HL-60 (cell line): ENCODE data around the gene UTS2B.

Experiments used
- DNase-seq, 2 experiments: peaks; one replicate each; pipeline ENCODE4 v3.0.0-alpha.2; 2010 to 2020; ENCODE audit warnings: low read depth in 1 of 2, low spot score in 1 of 2
- H3K27ac ChIP-seq: fragments of 250-450 bp; sonication (Bioruptor Pico); replicated peaks from 2 replicates; pipeline ENCODE4 v1.5.1; 2020; ENCODE audit warnings: mild to moderate bottlenecking, moderate library complexity
- H3K27me3 ChIP-seq: fragments of 250-450 bp; sonication (Bioruptor Pico); 2 replicates; pipeline ENCODE4 v1.5.1; 2021; ENCODE audit warnings: mild to moderate bottlenecking, moderate library complexity; ENCODE audit not compliant: insufficient read depth, poor library complexity, severe bottlenecking
- H3K4me3 ChIP-seq: replicated peaks from 2 replicates; pipeline ENCODE4 v1.5.1; 2011; ENCODE audit warnings: mild to moderate bottlenecking, control low read depth, low read length; ENCODE audit not compliant: insufficient read depth
- GABPA ChIP-seq: IDR thresholded peaks from 2 replicates; pipeline ENCODE4 v1.6.1; 2012; ENCODE audit warnings: low read depth
- POLR2AphosphoS5 ChIP-seq: IDR thresholded peaks from 2 replicates; pipeline ENCODE4 v1.6.1; 2012; ENCODE audit warnings: low read depth
- SPI1 ChIP-seq: IDR thresholded peaks from 2 replicates; pipeline ENCODE4 v1.6.1; 2012; ENCODE audit warnings: low read depth, mild to moderate bottlenecking, borderline replicate concordance
- TF ChIP-seq, protein P1 (sequence below): IDR thresholded peaks from one replicate; pipeline ENCODE4 v1.5.1; 2011; ENCODE audit warnings: low read length, control low read depth, inconsistent platforms; ENCODE audit not compliant: insufficient read depth
- TF ChIP-seq, protein P2 (sequence below): IDR thresholded peaks from 2 replicates; pipeline ENCODE4 v1.6.1; 2012; ENCODE audit warnings: low read depth; ENCODE audit not compliant: insufficient replicate concordance

UTS2B gene

DNA sequence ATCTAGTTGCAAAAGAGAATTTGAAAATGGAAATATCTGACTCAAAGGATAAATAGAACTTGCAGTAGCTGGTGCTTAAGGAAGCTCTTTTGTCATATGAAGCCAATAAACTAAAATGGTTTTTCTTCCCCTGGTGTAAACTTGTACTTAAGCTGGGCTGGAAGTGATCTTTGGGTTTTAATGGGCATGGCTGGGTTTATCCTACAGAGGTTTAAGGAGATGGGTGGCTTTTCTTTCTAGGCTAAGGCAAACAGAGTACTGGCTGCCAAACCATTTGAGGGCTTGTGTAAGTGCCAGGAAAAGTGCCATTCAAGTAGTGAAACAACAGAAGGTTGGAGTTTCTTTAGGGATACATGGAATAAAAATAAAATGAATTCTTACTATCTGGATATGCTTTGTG lies 12.1 kb upstream of the UTS2B start:
- Histone ChIP-seq H3K27ac (no peak overlapping the region), H3K4me3 (no peak overlapping the region), H3K27me3 (no peaks in the 10 kb centered on the region)
- DNase-seq, result no peak
- no peak for TF ChIP-seq SPI1
- TF ChIP-seq, protein P1, sequence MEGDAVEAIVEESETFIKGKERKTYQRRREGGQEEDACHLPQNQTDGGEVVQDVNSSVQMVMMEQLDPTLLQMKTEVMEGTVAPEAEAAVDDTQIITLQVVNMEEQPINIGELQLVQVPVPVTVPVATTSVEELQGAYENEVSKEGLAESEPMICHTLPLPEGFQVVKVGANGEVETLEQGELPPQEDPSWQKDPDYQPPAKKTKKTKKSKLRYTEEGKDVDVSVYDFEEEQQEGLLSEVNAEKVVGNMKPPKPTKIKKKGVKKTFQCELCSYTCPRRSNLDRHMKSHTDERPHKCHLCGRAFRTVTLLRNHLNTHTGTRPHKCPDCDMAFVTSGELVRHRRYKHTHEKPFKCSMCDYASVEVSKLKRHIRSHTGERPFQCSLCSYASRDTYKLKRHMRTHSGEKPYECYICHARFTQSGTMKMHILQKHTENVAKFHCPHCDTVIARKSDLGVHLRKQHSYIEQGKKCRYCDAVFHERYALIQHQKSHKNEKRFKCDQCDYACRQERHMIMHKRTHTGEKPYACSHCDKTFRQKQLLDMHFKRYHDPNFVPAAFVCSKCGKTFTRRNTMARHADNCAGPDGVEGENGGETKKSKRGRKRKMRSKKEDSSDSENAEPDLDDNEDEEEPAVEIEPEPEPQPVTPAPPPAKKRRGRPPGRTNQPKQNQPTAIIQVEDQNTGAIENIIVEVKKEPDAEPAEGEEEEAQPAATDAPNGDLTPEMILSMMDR, result no peak
- TF ChIP-seq GABPA, result no peak
- TF ChIP-seq POLR2AphosphoS5, result no peak
- TF ChIP-seq, protein P2, sequence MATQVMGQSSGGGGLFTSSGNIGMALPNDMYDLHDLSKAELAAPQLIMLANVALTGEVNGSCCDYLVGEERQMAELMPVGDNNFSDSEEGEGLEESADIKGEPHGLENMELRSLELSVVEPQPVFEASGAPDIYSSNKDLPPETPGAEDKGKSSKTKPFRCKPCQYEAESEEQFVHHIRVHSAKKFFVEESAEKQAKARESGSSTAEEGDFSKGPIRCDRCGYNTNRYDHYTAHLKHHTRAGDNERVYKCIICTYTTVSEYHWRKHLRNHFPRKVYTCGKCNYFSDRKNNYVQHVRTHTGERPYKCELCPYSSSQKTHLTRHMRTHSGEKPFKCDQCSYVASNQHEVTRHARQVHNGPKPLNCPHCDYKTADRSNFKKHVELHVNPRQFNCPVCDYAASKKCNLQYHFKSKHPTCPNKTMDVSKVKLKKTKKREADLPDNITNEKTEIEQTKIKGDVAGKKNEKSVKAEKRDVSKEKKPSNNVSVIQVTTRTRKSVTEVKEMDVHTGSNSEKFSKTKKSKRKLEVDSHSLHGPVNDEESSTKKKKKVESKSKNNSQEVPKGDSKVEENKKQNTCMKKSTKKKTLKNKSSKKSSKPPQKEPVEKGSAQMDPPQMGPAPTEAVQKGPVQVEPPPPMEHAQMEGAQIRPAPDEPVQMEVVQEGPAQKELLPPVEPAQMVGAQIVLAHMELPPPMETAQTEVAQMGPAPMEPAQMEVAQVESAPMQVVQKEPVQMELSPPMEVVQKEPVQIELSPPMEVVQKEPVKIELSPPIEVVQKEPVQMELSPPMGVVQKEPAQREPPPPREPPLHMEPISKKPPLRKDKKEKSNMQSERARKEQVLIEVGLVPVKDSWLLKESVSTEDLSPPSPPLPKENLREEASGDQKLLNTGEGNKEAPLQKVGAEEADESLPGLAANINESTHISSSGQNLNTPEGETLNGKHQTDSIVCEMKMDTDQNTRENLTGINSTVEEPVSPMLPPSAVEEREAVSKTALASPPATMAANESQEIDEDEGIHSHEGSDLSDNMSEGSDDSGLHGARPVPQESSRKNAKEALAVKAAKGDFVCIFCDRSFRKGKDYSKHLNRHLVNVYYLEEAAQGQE, result no peak

GRCh38 chr3:191342006-191342405 lies 11.7 kb upstream of the UTS2B start:
- Histone ChIP-seq H3K4me3 (no peak overlapping the region), H3K27me3 (no peaks in the 10 kb centered on the region), H3K27ac (no peak overlapping the region)
- no peak for DNase-seq
- TF ChIP-seq SPI1 (no peak), GABPA (no peak), POLR2AphosphoS5 (no peak)
- TF ChIP-seq, protein P2, result no peak
- TF ChIP-seq, protein P1, result no peak

- TF ChIP-seq SPI1, result no peak
- TF ChIP-seq, protein P2, result no peak
- no peak overlapping the region for H3K4me3 ChIP-seq
- H3K27me3 ChIP-seq, result no peaks in the 10 kb centered on the region
- DNase-seq, result no peak
- no peak overlapping the region for H3K27ac ChIP-seq
Measured at GRCh38 chr3:191340966-191341365, 10.6 kb upstream of the UTS2B start.

DNA sequence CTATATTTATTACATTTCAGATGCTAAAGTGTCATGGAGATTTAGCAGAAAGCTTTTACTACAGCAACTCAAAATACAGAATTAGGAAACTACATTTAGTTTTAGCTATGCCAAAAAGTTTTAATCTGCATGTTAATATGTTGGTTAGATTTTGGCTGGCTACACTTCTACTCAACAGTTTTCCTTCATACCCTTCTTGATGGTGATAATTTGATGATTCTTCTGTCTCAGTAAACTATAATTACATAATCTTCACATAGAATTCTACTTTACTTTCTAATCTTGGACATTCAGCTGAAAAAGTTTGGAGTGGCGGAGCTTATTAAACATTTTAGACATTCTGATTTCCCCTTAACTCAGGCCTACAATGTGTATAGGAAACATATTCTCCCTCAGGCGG lies 10.0 kb upstream of the UTS2B start:
- TF ChIP-seq GABPA (no peak), POLR2AphosphoS5 (no peak)
- TF ChIP-seq, protein P1, result no peak
- H3K27ac ChIP-seq, result no peak overlapping the region
- no peak overlapping the region for H3K4me3 ChIP-seq
- H3K27me3 ChIP-seq, result no peaks in the 10 kb centered on the region
- DNase-seq, result no peak
